T-helper 1 cell treated with Interleukin-12 subunit alpha and Interleukin-12 subunit beta and Interleukin-4 antibody, amounts not matched to agents 30 ng/mL and 1 ng/mL, for 36 hours (primary cell): ENCODE data around the gene CIP2A. TPM values are rescaled to one million over a fixed set of nuclear protein-coding genes. Genes with fewer than 3 reads are reported as not detected.
"Not testable (repeated sequence)": the region's sequence is repeated elsewhere in the genome, so short reads cannot be mapped to it uniquely, and the experiment has no call there.

Experiments
- intact Hi-C: fragments of 100-400 bp; cut with micrococcal nuclease; formaldehyde crosslinking; loops from one replicate; pipeline ENCODE4 v1.15.1; 2024
- total RNA-seq: library from RNA; stranded (reverse); gene quantifications from 2 replicates; pipeline ENCODE4 v1.2.3, GENCODE V29; 2022

CIP2A gene
- 42.9 and 45.1 TPM in 2 replicates for total RNA-seq

GRCh38 chr3:108589081-108589997 is at the start of gene CIP2A, which contains the start of gene DZIP3:
Gene CIP2A, minus strand, starts transcription at chr3:108589438. Its CDS starts 63 bp downstream, at chr3:108589375.
Gene DZIP3, plus strand, starts transcription at chr3:108589722. Its CDS starts 15,685 bp downstream, at chr3:108605407.
- intact Hi-C loops, result loop anchor here (1.0 to 5.0 kb wide), 13 partner anchors 9 to 1067 kb away; partner anchors contain the start of genes BBX and TRAT1

GRCh38 chr3:108629974-108630373 is 40.7 kb upstream of the CIP2A start:
- intact Hi-C loops, result no loop called here

- intact Hi-C loops, result no loop called here
These were observed 34.3 kb upstream of the CIP2A start for GRCh38 chr3:108623504-108623903.

- intact Hi-C loops, result no loop called here
These were observed 31.0 kb upstream of the CIP2A start for GRCh38 chr3:108620250-108620649.

GRCh38 chr3:108616090-108616489 is 26.9 kb upstream of the CIP2A start:
- intact Hi-C loops, result not testable (repeated sequence)

- intact Hi-C loops, result no loop called here
These were observed 21.4 kb upstream of the CIP2A start for GRCh38 chr3:108610651-108611050.

GRCh38 chr3:108608750-108609149 is 19.5 kb upstream of the CIP2A start:
- intact Hi-C loops, result no loop called here

- intact Hi-C loops, result no loop called here
These were observed 16.3 kb upstream of the CIP2A start for GRCh38 chr3:108605491-108605890.

GRCh38 chr3:108605028-108605427 is 15.8 kb upstream of the CIP2A start:
- intact Hi-C loops, result no loop called here

- intact Hi-C loops, result loop anchor here (2.0 kb wide), 2 partner anchors 59 to 295 kb away; no protein-coding TSS in a partner anchor
These were observed 14.5 kb upstream of the CIP2A start for GRCh38 chr3:108603691-108604090.

- intact Hi-C loops, result loop anchor here (1.0 to 2.0 kb wide), 3 partner anchors 13 to 296 kb away; no protein-coding TSS in a partner anchor
These were observed 13.7 kb upstream of the CIP2A start for GRCh38 chr3:108602935-108603294.

- intact Hi-C loops, result loop anchor here (1.0 to 2.0 kb wide), 3 partner anchors 12 to 296 kb away; no protein-coding TSS in a partner anchor
These were observed 13.2 kb upstream of the CIP2A start for GRCh38 chr3:108602249-108602934.

- intact Hi-C loops, result no loop called here
These were observed 10.6 kb upstream of the CIP2A start for GRCh38 chr3:108599677-108600409.

- intact Hi-C loops, result no loop called here
These were observed 9.1 kb upstream of the CIP2A start for GRCh38 chr3:108598375-108598774.

GRCh38 chr3:108595321-108595720 is 6.1 kb upstream of the CIP2A start:
- intact Hi-C loops, result no loop called here

- intact Hi-C loops, result loop anchor here (1.0 to 2.0 kb wide), 4 partner anchors 12 to 1214 kb away; partner anchors contain the start of gene IFT57
These were observed 1.2 kb upstream of the CIP2A start for GRCh38 chr3:108590460-108590859.

GRCh38 chr3:108589998-108590323 is 723 bp upstream of the CIP2A start:
- intact Hi-C loops, result loop anchor here (1.0 to 5.0 kb wide), 17 partner anchors 10 to 1215 kb away; partner anchors contain the start of genes BBX, IFT57 and TRAT1

GRCh38 chr3:108588601-108589000 is 637 bp downstream of the CIP2A start:
- intact Hi-C loops, result loop anchor here (2.0 to 5.0 kb wide), 4 partner anchors 36 to 500 kb away; no protein-coding TSS in a partner anchor

- intact Hi-C loops, result no loop called here
These were observed 11.2 kb downstream of the CIP2A start for GRCh38 chr3:108578064-108578463.

GRCh38 chr3:108569336-108569735 is 19.9 kb downstream of the CIP2A start:
- intact Hi-C loops, result no loop called here

- intact Hi-C loops, result no loop called here
These were observed 22.6 kb downstream of the CIP2A start for GRCh38 chr3:108566599-108566998.
